ENCODE results near the gene RAB29.

DNA sequence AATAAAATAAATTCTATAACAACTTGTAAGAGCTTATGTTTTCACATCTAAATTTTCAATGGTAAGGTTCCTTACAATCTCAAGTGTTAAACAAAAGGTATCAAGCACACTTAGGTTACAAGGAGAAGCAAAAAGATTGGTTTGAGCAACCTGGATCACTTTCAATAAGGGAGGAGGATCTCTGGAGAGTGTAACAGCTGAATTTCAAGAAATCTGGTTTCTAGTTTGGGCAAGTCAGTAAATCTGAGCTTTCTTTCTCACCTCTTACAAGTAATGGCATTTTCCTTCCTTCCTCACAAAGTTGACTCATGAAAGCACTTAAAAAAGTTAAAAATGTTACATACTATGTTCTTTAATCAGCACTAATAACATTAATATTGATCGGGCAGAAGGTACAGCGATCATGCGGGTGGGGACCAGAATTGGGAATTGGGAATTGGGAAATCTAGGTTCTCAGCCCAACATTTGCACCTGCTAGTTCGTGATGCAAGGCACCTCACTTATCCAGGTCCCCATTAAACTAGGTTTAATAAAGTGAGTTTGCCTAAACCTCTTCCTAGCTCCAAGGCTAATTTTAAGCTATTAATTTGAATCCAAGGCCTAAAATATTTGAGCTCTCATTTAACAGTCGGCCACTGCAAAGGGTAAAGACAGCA, 28.4 kb downstream of the RAB29 start:
- TF ChIP-seq, protein P1, sequence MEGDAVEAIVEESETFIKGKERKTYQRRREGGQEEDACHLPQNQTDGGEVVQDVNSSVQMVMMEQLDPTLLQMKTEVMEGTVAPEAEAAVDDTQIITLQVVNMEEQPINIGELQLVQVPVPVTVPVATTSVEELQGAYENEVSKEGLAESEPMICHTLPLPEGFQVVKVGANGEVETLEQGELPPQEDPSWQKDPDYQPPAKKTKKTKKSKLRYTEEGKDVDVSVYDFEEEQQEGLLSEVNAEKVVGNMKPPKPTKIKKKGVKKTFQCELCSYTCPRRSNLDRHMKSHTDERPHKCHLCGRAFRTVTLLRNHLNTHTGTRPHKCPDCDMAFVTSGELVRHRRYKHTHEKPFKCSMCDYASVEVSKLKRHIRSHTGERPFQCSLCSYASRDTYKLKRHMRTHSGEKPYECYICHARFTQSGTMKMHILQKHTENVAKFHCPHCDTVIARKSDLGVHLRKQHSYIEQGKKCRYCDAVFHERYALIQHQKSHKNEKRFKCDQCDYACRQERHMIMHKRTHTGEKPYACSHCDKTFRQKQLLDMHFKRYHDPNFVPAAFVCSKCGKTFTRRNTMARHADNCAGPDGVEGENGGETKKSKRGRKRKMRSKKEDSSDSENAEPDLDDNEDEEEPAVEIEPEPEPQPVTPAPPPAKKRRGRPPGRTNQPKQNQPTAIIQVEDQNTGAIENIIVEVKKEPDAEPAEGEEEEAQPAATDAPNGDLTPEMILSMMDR (IDR thresholded peaks at IDR 0.05 in 4 of 5, conservative IDR thresholded peaks at IDR 0.05 in 1 of 5), result no peak
- TF ChIP-seq POLR2A (IDR thresholded peaks at IDR 0.05), result no peak

All from gastrocnemius medialis (tissue), 4 donors.